Body of pancreas (tissue), 4 donors: ENCODE data around the gene RPRD1A.

ENCODE experiments used
- POLR2A ChIP-seq, 3 donors: fragments of 450-650 bp; IDR thresholded peaks; one replicate each; pipeline ENCODE4 v1.6.1; 2016; ENCODE audit warnings: antibody characterized with exemption in 3 of 3, mild to moderate bottlenecking in 2 of 3
- TF ChIP-seq, protein P1 (sequence below), 7 experiments: fragments of 450-650 bp in 4 of 7; fragments of 200-600 bp in 3 of 7; sonication (generic) in 3 of 7; IDR thresholded peaks; one replicate each; pipeline ENCODE4 v1.5.1; 2016 to 2019; ENCODE audit warnings: antibody characterized with exemption in 7 of 7

DNA sequence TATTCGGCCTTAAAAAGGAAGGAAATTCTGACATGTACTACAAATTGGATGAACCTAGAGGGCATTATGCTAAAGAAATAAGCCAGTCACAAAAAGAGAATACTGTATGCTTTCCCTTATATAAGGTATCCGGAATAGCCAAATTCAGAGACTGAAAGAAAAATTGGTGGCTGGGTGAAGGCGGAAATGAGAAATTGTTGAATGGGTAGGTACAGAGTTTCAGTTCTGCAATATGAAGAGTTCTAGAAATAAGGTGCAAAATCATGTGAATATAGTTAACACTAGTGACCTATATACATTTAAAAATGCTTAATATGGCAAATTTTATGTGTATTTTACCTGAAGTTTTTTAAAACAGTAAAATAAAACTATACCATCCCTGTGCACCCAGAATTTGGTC lies 51.7 kb downstream of the RPRD1A start:
- no peak for TF ChIP-seq POLR2A (IDR thresholded peaks at IDR 0.05)
- TF ChIP-seq, protein P1, sequence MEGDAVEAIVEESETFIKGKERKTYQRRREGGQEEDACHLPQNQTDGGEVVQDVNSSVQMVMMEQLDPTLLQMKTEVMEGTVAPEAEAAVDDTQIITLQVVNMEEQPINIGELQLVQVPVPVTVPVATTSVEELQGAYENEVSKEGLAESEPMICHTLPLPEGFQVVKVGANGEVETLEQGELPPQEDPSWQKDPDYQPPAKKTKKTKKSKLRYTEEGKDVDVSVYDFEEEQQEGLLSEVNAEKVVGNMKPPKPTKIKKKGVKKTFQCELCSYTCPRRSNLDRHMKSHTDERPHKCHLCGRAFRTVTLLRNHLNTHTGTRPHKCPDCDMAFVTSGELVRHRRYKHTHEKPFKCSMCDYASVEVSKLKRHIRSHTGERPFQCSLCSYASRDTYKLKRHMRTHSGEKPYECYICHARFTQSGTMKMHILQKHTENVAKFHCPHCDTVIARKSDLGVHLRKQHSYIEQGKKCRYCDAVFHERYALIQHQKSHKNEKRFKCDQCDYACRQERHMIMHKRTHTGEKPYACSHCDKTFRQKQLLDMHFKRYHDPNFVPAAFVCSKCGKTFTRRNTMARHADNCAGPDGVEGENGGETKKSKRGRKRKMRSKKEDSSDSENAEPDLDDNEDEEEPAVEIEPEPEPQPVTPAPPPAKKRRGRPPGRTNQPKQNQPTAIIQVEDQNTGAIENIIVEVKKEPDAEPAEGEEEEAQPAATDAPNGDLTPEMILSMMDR (IDR thresholded peaks at IDR 0.05) = no peak
